GM12891 (cell line): Measurements from ENCODE around the gene HPSE.
A peak's percentile ranks its signal among the peaks of the same experiment; 100 is the strongest.
"Not testable (repeated sequence)": the region's sequence is repeated elsewhere in the genome, so short reads cannot be mapped to it uniquely, and the experiment has no call there.

Experiments
- DNase-seq: peaks from one replicate; pipeline ENCODE4 v3.0.0; 2011; ENCODE audit warnings: low spot score; ENCODE audit not compliant: insufficient read length
- FAIRE-seq: peaks from 2 replicates; lab custom pipeline; 2011; peaks lifted over from hg19 to GRCh38; lab: Jason Lieb, UNC
- PAX5 ChIP-seq: IDR thresholded peaks from 2 replicates; pipeline ENCODE4 v1.6.1; 2011; ENCODE audit warnings: low read length, moderate library complexity, mild to moderate bottlenecking; ENCODE audit not compliant: insufficient read depth, severe bottlenecking
- POLR2A ChIP-seq: IDR thresholded peaks from 2 replicates; pipeline ENCODE4 v1.6.1; 2011; ENCODE audit warnings: low read depth, low read length, control low read depth
- POLR2AphosphoS5 ChIP-seq: IDR thresholded peaks from 2 replicates; pipeline ENCODE4 v1.6.1; 2011; ENCODE audit warnings: low read depth, low read length, control low read depth
- POU2F2 ChIP-seq: IDR thresholded peaks from 2 replicates; pipeline ENCODE4 v1.6.1; 2011; ENCODE audit warnings: low read depth, mild to moderate bottlenecking, control low read depth, low read length, moderate library complexity
- SPI1 ChIP-seq: IDR thresholded peaks from 2 replicates; pipeline ENCODE4 v1.6.1; 2011; ENCODE audit warnings: low read depth, low read length, control low read depth
- TAF1 ChIP-seq: IDR thresholded peaks from 2 replicates; pipeline ENCODE4 v1.6.1; 2011; ENCODE audit warnings: low read depth, low read length, control low read depth

Gene HPSE

DNA sequence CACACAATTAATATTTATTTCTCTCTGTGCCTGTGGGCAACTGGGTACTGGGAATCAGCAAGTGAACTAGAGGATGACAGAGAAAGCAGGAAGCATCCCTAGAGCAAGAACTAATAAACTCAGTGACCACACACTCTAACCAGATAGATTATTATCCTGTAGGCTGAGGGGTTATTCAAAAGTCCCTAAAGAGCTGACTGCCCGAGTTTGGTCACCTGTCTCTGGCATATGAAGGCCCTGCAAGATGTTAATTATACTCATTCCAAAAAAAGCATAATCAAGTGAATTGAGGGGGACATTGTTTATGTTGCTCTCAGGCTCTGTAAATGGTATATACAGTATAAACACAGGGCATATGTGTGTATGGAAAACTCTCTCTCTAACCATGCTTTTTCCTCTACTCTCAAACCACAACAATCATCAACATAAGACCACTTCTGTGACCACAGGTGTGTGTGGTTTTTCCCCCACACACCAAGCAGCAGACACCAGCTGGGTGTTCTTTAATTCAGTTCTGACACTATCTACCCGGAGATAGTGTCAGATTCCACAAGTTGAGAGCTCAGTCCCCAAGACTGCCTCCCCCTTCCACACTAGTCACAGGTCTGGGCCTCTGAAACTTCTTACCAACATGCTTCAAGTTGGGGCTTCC, 6.2 kb upstream of the HPSE start:
- peak; percentile 35 for FAIRE-seq
- DNase-seq = no peak
- no peak for TF ChIP-seq PAX5
- TF ChIP-seq POLR2A = no peak
- TF ChIP-seq POU2F2 = no peak
- TF ChIP-seq SPI1 = no peak

DNA sequence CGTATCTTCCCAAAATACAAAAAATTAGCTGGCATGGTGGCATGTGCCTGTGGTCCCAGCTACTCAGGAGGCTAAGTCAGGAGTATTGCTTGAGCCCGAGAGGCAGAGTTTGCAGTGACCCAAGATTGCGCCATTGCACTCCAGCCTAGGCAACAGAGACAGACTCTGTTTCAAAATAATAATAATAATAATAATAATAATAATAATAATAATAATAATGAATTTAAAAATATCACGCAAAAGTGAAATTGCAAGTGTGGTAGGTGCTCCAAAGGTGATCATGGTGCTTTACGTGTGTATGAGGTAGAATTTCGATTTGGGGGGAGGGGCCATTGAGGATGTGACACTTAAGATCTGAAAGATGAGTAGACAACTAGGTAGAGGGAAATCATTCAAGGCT, 4.9 kb upstream of the HPSE start:
- FAIRE-seq (no peak), DNase-seq (no peak)
- TF ChIP-seq TAF1 = no peak
- no peak for TF ChIP-seq POLR2AphosphoS5
- TF ChIP-seq POU2F2 = no peak
- no peak for TF ChIP-seq SPI1
- no peak for TF ChIP-seq PAX5
- TF ChIP-seq POLR2A = no peak

DNA sequence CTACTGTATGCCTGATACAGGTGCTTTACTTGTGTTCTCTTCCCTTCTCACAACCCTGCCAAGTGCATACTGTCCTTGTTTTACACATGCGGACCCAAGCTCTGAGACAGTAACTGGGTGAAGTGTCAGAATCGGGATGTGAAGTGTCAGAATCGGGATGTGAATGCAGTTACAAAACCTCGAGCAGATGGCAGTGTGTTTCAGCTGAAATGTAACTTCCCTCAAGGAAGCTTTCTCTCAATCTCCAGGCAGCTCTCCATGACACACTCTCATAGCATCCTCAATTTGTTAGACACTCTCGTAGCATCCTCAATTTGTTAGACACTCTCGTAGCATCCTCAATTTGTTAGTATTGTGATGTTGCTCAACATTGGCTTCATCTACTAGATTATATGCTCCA, 1.1 kb upstream of the HPSE start:
- FAIRE-seq (peak; percentile 54), DNase-seq (no peak)
- TF ChIP-seq TAF1 (no peak), POLR2A (no peak), POU2F2 (no peak), SPI1 (no peak), POLR2AphosphoS5 (no peak), PAX5 (no peak)

DNA sequence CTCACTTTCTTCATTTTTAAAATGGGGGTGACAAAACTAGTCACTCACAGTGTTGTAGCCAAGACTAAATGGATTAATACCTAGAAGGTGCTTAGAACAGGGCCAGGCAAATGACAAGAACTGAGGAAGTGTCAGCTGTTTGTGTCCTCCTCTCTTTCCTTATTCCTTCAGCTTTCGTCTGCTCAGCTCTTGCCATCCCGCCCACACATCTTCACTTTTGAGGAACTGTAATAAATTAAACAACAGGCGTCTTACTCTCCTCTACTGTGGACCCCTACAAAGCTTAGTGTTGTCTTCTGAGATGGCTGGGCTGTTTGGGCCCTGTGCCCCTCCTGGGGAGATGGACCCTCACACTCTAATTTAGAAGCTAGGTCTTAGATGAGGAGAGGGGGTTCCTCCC, 2.7 kb downstream of the HPSE start:
- FAIRE-seq = no peak
- no peak for DNase-seq
- TF ChIP-seq POLR2A = no peak
- no peak for TF ChIP-seq PAX5
- no peak for TF ChIP-seq TAF1
- TF ChIP-seq POU2F2 = no peak
- TF ChIP-seq SPI1 = 0 out of 2 replicates have a peak, but pooled peaks have one; percentile 12
- no peak for TF ChIP-seq POLR2AphosphoS5

DNA sequence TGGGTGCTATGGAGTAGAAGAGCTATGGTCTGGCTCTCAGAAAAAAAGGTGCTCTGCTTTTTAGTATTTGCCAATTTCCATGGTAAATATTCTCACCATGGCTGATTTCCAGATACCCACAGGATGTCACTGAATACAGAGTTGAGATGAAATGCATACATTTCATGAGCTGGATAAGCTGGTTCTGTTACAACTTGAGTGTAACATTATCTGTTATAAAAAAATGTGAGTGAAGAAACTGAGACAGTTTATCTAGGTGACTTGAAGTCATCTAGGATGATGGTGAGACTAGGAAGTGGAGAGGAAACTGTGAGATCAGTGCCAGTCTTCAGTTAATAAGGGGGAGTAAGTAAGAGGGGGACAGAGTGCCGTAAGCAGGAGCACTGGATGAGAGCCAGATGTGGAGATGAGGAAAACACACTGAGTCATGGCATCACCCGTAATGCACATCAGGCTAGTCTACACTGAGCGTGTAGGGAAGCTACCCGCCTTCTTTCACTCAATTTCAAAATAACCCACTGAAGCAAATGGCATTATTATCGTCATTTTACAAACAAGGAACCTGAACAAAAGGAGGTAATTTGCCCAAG, 5.0 kb downstream of the HPSE start:
- no peak for TF ChIP-seq TAF1
- TF ChIP-seq SPI1 = no peak
- TF ChIP-seq PAX5 = no peak
- TF ChIP-seq POLR2A = no peak
- no peak for TF ChIP-seq POU2F2
- TF ChIP-seq POLR2AphosphoS5 = no peak
- DNase-seq = no peak
- FAIRE-seq = no peak

DNA sequence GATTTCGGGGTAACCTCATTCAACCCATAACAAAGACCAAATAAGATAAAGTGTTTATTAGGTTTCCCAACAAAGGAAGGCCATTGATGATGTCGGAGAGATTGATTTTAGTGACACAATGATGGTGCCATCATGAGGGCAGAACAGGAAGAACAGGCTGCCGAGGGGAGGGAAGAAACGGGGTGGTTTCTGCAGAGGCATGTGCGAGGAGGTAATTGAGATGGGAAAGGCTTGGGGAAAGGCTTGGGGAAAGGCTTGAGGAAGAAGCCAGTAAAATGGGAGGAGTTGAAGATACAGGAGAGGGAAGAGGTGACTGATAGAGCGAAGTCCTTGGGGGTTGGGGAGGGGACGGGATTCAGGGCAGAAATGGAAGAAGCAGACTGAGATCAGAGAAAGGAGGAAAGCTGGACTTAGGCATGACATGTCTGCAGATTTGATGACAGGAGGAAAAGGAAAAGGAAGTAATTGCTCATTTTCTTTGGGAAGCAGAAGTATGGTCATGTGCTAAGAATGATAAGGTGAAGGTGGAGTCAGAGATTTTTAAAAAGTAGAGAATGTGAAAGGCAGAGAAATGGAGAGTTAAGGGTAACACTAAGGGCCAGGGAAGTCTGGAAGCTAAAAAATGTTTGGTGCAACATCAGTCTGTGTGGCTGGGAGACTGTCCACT, 6.0 kb downstream of the HPSE start:
- DNase-seq (no peak), FAIRE-seq (no peak)
- TF ChIP-seq TAF1 (no peak), SPI1 (no peak), POU2F2 (no peak), POLR2A (no peak), POLR2AphosphoS5 (no peak), PAX5 (no peak)

DNA sequence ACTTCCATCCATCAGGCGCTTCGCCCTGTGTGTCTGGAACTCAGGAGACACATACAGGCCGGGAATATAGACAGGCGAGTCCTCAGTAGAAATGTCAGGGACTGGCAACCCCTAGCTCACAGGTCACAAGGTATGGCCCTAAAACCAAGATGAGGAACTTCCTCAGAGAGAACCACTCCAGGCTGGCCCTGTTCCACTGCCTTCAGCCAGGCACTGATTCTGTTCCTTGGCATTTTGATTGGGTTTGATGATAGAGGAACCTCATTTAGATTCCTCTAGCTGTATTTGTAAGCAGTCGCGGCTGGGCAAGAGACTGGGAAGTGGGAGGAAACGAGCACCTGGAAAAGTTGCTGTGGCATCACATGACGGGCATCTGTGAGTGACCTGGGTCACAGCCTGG, 8.1 kb downstream of the HPSE start:
- DNase-seq (no peak), FAIRE-seq (no peak)

DNA sequence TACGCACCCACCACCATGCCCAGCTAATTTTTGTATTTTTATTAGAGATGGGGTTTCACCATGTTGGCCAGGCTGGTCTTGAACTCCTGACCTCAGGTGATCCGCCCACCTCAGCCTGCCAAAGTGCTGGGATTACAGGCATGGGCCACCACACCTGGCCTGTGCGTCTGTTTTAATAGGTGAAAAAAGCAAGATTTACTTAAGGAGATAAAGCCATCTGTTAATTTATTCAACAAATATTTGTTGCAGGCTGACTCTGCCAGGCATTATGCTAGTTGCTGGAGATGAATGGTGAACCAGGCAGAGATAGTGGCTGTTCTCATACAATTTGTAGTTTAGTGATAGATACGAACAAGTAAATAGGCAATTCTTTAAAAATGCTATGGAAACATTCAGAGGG, 9.3 kb downstream of the HPSE start:
- not testable (repeated sequence) for DNase-seq, FAIRE-seq

More for the DNA sequence above, 8.1 kb downstream of the HPSE start:
- TF ChIP-seq POLR2A (no peak), POU2F2 (no peak), POLR2AphosphoS5 (no peak), PAX5 (no peak), SPI1 (no peak), TAF1 (no peak)

DNA sequence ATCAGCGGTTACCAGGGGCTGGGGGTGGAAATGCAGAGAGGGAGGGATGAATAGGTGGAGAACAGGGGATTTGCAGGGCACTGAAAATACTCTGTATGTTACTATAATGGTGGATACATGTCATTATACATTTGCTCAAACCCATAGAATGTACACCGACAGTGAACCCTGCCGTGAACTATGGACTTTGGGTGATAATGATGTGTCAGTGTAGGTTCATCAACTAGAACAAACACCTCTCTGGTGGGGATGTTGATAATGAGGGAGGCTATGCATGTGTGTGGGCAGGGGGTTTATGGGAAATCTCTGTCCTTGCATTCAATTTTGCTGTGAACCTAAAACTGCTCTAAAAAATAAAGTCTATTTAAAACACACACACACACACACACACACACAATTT, 11.5 kb downstream of the HPSE start:
- TF ChIP-seq POU2F2 = no peak
- no peak for FAIRE-seq
- no peak for DNase-seq

DNA sequence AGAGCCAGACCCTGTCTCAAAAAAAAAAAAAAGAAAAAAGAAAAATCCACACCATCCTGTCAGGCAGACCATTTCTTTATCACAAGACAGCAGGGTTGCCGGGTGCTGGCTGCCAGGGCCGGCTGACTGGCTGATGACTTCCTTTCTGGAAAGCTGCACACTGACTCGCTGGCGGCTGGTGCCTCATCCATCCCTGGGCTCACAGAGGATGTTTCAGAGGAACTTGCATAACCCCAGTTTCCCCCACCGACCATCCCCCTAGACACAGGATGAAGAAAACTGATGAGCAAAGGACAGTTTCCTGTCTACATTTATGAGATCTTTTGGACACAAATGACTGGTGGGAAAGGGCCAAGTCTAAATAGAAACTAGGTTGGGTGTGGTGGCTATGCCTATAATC, 14.1 kb downstream of the HPSE start:
- TF ChIP-seq POLR2A = no peak
- TF ChIP-seq POLR2AphosphoS5 = no peak
- DNase-seq (no peak), FAIRE-seq (no peak)
